ENCODE data around the gene UNCX. TPM values are rescaled to one million over a fixed set of nuclear protein-coding genes. Genes with fewer than 3 reads are reported as not detected.

The UNCX gene
- total RNA-seq, 1 experiment from 2014 or later: not detected

GRCh38 chr7:1284743-1285458, 52.2 kb downstream of the UNCX start:
- Mint-ChIP-seq H3K4me3 (ENCODE audit: low read depth, unreplicated experiment) (no peak overlapping the region), H3K36me3 (ENCODE audit: insufficient read depth, unreplicated experiment) (no peaks in the 10 kb centered on the region), H3K27ac (ENCODE audit: unreplicated experiment) (no peak overlapping the region), H3K27me3 (ENCODE audit: unreplicated experiment) (peaks cover 81% of the 10 kb centered on the region), H3K4me1 (ENCODE audit: low read depth, unreplicated experiment) (no peaks in the 10 kb centered on the region), H3K9me3 (ENCODE audit: low read depth, unreplicated experiment) (peaks cover 3% of the 10 kb centered on the region)
- BruUV-seq (replicated peaks): no TSS peak
- DNase-seq: no peak
- TF ChIP-seq CTCF (IDR thresholded peaks at IDR 0.05; ENCODE audit: unreplicated experiment): no peak
- intact Hi-C loops (cut with micrococcal nuclease; ENCODE audit: unreplicated experiment): no loop called here
- CTCF ChIA-PET: interaction anchor here (1.4 kb wide), 1 partner anchor 21 kb away, joined by 3 read pairs; no protein-coding TSS in a partner anchor

GRCh38 chr7:1285556-1286301, 53.1 kb downstream of the UNCX start:
- Mint-ChIP-seq H3K27ac (ENCODE audit: unreplicated experiment) (no peak overlapping the region), H3K36me3 (ENCODE audit: insufficient read depth, unreplicated experiment) (no peaks in the 10 kb centered on the region), H3K4me3 (ENCODE audit: low read depth, unreplicated experiment) (no peak overlapping the region), H3K27me3 (ENCODE audit: unreplicated experiment) (peaks cover 86% of the 10 kb centered on the region), H3K4me1 (ENCODE audit: low read depth, unreplicated experiment) (peaks cover 6% of the 10 kb centered on the region), H3K9me3 (ENCODE audit: low read depth, unreplicated experiment) (no peaks in the 10 kb centered on the region)
- TF ChIP-seq CTCF (IDR thresholded peaks at IDR 0.05; ENCODE audit: unreplicated experiment): no peak
- CTCF ChIA-PET: interaction anchor here (1.0 to 1.4 kb wide), 2 partner anchors 22 to 81 kb away, joined by 3 to 4 read pairs; no protein-coding TSS in a partner anchor
- intact Hi-C loops (cut with micrococcal nuclease; ENCODE audit: unreplicated experiment): no loop called here
- no peak for DNase-seq
- BruUV-seq (replicated peaks): no TSS peak

Other genes starting within 250 kb of the UNCX start
- 0.71 and 1.3 TPM in 2 replicates for gene CYP2W1, start 249.7 kb upstream of the UNCX start, total RNA-seq (2022)
- gene GPR146, start 188.3 kb upstream of the UNCX start, total RNA-seq (2022): 0.66 and 1.8 TPM in 2 replicates
- gene GPER1, start 144.8 kb upstream of the UNCX start, total RNA-seq (2022): 0.26 and 1.1 TPM in 2 replicates
- gene ZFAND2A, start 72.7 kb upstream of the UNCX start, total RNA-seq (2022): 51.2 and 56.6 TPM in 2 replicates
- gene MICALL2, start 226.6 kb downstream of the UNCX start, total RNA-seq (2022): 162 and 176 TPM in 2 replicates